SU-DHL-6 (cell line): ENCODE measurements around the gene TOE1.

Experiments
- CTCF ChIP-seq: fragments of 200-600 bp; sonication (generic); IDR thresholded peaks from one replicate; pipeline ENCODE4 v1.5.1; 2017; ENCODE audit warnings: antibody characterized with exemption, mild to moderate bottlenecking, low read length, moderate library complexity; ENCODE audit not compliant: insufficient read depth, poor library complexity, severe bottlenecking
- EZH2phosphoT487 ChIP-seq: fragments of 200-600 bp; sonication (generic), shearing (Covaris generic); conservative IDR thresholded peaks from 2 replicates; pipeline ENCODE4 v1.6.1; 2018; ENCODE audit warnings: mild to moderate bottlenecking, antibody characterized with exemption, low read length, moderate library complexity, mixed read lengths

DNA sequence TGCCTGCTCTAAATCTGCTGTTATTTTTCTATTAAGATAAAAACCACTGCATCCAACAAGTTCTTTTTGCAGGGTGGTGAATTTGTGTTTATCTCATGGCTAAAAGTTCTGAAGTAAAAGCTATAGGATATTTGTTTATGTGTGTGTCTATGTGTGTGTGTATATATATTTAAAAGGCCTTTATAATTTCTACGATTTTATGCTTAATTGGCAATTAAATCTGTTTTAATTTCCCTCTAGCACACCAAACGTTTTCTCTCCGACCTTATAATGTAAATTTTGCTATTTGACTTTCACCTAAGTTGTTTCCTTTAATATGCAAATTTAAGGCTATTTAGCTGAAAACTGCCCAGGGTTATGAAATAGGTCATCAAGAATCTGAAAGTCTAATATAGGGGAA is 33.1 kb upstream of the TOE1 start:
- TF ChIP-seq CTCF: no peak
- TF ChIP-seq EZH2phosphoT487: no peak
